Activated CD8-positive, alpha-beta memory T cell treated with anti-CD3 and anti-CD28 coated beads for 24 hours (primary cell): ENCODE results near the gene GOLGB1.

Source experiments
- DNase-seq: peaks from one replicate; pipeline ENCODE4 v3.0.0-alpha.2; 2020

The GOLGB1 gene

DNA sequence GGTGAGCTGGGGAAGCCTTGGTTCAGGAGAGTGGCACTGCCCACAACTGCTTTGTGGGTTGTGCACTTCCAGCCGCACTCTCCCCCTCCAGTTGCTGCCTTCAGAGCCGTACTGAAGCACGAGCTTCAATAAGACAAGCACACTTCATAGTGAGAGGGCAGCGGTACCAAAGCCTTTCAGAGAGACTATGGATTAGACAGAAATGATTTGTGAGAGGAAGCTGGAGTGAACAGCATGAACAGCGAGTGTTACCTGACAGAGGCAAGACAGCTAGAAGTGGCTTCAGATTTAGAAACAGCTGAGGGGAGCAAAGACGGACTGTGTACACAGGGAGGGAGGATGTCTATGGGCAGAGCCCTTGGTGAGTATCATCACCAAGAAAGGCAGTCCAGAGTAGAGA lies 119.9 kb downstream of the GOLGB1 start:
- DNase-seq, result no peak

GRCh38 chr3:121627622-121628021 lies 121.9 kb downstream of the GOLGB1 start:
- DNase-seq, result no peak

- DNase-seq, result no peak
Measured at GRCh38 chr3:121627211-121627610, 122.3 kb downstream of the GOLGB1 start.

- no peak for DNase-seq
Measured at GRCh38 chr3:121626495-121626894, 123.0 kb downstream of the GOLGB1 start.

DNA sequence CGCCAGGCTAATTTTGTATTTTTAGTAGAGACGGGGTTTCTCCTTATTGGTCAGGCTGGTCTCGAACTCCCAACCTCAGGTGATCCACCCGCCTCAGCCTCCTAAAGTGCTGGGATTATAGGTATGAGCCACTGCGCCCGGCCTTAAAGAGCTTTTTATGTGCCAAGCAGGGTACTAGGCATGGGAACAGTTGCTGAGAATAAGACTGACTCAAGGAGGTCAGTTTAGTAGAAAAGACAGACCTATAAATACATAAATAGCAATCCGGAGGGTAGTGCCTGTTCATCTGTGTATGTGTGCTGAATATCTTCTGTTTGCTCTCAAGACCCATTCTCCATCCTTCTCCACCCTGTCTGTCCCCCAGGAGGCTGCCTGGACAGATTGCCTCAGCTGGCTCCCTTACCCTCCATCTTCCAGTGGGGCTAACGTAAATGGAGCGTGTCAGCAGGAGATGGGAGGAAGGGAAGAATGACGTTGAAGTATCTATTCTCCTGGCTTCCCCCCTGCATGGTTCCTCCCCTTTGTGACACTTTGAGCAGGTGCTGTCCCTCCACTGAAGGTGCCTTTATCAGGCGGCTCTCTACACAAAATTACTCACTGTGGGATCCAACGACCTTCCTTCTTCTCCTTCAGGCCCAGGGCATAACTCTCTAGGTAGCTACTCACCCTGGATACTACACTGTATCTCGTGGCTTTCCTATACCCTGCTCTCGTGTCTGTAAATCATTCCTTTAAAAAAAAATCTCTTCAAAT lies 125.2 kb downstream of the GOLGB1 start:
- no peak for DNase-seq

GRCh38 chr3:121621491-121621890 lies 128.1 kb downstream of the GOLGB1 start:
- no peak for DNase-seq

DNA sequence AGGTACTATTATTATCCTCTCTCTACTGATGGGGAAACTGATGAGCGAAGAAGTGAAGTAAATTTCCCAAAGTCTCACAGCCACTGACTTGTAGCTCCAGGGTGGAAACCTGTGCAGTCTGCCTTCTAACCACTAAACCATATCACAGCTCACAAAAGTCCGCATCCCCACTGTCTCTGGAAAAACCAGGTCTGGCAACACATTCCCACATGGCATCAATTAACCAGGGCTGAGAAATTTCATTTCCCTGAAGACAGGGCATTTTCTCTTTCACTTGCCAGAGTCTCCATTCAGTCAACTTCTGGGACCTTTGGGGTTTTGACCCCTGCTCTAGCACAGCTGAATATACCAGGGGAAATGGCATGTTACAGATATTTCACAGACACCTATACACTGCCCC lies 129.8 kb downstream of the GOLGB1 start:
- no peak for DNase-seq
